OCI-LY7 (cell line): ENCODE measurements around the gene RAD54L.

Experiments
- EZH2phosphoT487 ChIP-seq: fragments of 200-600 bp; sonication (generic); IDR thresholded peaks from 2 replicates; pipeline ENCODE4 v1.6.1; 2018; ENCODE audit warnings: low read depth, borderline replicate concordance, mild to moderate bottlenecking, mixed run types, antibody characterized with exemption, low read length, moderate library complexity, mixed read lengths
- TF ChIP-seq, protein P1 (sequence below): fragments of 200-600 bp; sonication (generic); conservative IDR thresholded peaks from 2 replicates; pipeline ENCODE4 v1.5.1; 2014; ENCODE audit warnings: mild to moderate bottlenecking, antibody characterized with exemption, low read length, moderate library complexity, mixed read lengths

DNA sequence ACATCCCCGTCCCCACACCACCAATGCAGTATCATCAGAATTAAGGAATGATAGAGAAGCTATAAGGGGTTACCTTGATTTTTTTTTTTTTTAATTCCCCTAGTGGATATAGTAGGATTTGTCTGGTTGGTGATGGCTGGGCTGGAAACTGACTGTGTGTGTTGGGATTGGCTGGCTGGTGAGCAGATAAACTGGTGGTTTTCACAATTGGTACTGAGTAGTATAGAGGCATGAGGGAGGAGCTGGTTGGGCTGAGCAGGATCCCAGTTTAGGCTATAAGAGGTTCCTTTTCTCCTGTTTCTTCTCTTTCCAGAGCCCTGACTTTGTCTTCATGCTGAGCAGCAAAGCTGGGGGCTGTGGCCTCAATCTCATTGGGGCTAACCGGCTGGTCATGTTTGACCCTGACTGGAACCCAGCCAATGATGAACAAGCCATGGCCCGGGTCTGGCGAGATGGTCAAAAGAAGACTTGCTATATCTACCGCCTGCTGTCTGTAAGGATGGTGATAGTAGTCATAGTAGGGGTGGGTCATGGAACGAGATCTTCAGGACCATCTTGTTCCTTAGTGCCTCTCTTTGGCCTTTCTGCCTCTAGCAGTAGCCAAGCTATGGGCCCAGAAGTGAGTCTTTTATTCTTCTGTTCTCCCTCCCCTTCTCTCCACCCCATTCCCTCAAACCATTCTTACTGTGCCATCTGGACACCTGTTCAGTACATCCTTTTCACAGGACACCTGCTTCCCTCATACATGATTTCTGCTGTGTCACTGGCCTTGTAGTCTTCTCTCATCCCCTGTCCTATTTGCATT lies 26.9 kb downstream of the RAD54L start:
- TF ChIP-seq, protein P1, sequence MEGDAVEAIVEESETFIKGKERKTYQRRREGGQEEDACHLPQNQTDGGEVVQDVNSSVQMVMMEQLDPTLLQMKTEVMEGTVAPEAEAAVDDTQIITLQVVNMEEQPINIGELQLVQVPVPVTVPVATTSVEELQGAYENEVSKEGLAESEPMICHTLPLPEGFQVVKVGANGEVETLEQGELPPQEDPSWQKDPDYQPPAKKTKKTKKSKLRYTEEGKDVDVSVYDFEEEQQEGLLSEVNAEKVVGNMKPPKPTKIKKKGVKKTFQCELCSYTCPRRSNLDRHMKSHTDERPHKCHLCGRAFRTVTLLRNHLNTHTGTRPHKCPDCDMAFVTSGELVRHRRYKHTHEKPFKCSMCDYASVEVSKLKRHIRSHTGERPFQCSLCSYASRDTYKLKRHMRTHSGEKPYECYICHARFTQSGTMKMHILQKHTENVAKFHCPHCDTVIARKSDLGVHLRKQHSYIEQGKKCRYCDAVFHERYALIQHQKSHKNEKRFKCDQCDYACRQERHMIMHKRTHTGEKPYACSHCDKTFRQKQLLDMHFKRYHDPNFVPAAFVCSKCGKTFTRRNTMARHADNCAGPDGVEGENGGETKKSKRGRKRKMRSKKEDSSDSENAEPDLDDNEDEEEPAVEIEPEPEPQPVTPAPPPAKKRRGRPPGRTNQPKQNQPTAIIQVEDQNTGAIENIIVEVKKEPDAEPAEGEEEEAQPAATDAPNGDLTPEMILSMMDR = no peak
- TF ChIP-seq EZH2phosphoT487 = no peak
